K562 (cell line): ENCODE measurements around the gene SHLD1. TPM values are rescaled to one million over a fixed set of nuclear protein-coding genes. Genes with fewer than 3 reads are reported as not detected.
A peak's percentile ranks its signal among the peaks of the same experiment; 100 is the strongest.

ENCODE experiments used
- ATAC-seq: fragments of 200-7000 bp; cut with Tn5 transposase; 3 replicates; pipeline ENCODE4 v1.9.1; 2020; ENCODE audit warnings: moderate library complexity
- BruUV-seq: library from RNA; stranded (reverse); fragments of 400-500 nt; replicated peaks from 2 replicates; lab custom pipeline; 2021; lab: Mats Ljungman, UMichigan
- CTCF ChIA-PET: fragments of 300-600 bp; formaldehyde crosslinking; extraction: SDS; loops from one replicate; lab custom pipeline; 2021; ENCODE audit warnings: low intra/inter-chr PET ratio; lab: Yijun Ruan, JAX
- POLR2A ChIA-PET: fragments of 300-600, 350-650 bp; sonication (Branson Sonifier 250); formaldehyde crosslinking; extraction: SDS; loops from one replicate; lab custom pipeline; 2021; ENCODE audit warnings: antibody characterized with exemption, inconsistent platforms; lab: Yijun Ruan, JAX
- DNase-seq, 4 experiments: peaks; one replicate each; pipeline versions ENCODE4 v3.0.0 to v3.0.0-alpha.2; 2011 to 2018; ENCODE audit warnings: low spot score in 3 of 4, mixed read lengths in 3 of 4; ENCODE audit errors: extremely low read depth in 1 of 4
- FAIRE-seq: peaks from 2 replicates; lab custom pipeline; 2011; peaks lifted over from hg19 to GRCh38; lab: Jason Lieb, UNC
- H2AFZ ChIP-seq: 2 replicates; pipeline ENCODE4 v1.6.0; 2011; ENCODE audit warnings: low read depth, low read length, control low read depth, inconsistent platforms
- H3K27ac ChIP-seq: fragments of 200-600 bp; 3 replicates; pipeline ENCODE4 v1.8.0; 2011; ENCODE audit warnings: low read depth, mild to moderate bottlenecking, control low read depth, inconsistent platforms, low read length, moderate library complexity, mixed read lengths; ENCODE audit errors: extremely low read depth
- H3K27me3 ChIP-seq, 2 experiments: fragments of 300-600 bp in 1 of 2; 2 replicates in 1 of 2; 3 replicates in 1 of 2; pipeline versions ENCODE4 v1.6.0 to v1.8.0; 2011; ENCODE audit warnings: inconsistent platforms in 2 of 2, low read length in 2 of 2, mild to moderate bottlenecking in 1 of 2, mixed read lengths in 1 of 2, moderate library complexity in 1 of 2; ENCODE audit not compliant: control insufficient read depth in 2 of 2, insufficient read depth in 2 of 2
- H3K36me3 ChIP-seq: fragments of 300-600 bp; 3 replicates; pipeline ENCODE4 v1.8.0; 2011; ENCODE audit warnings: mild to moderate bottlenecking, low read length, inconsistent platforms; ENCODE audit not compliant: control insufficient read depth, insufficient read depth
- H3K4me1 ChIP-seq, 2 experiments: fragments of 200-600 bp in 1 of 2; replicated peaks in 1 of 2; 2 replicates in 1 of 2; 3 replicates in 1 of 2; pipeline versions ENCODE4 v1.5.1 to v1.8.0; 2011; ENCODE audit warnings: inconsistent platforms in 2 of 2, low read length in 2 of 2, mild to moderate bottlenecking in 1 of 2, mixed read lengths in 1 of 2, moderate library complexity in 1 of 2; ENCODE audit not compliant: control insufficient read depth in 2 of 2, insufficient read depth in 2 of 2
- H3K4me2 ChIP-seq: 2 replicates; pipeline ENCODE4 v1.6.1; 2011; ENCODE audit warnings: low read length, control low read depth, inconsistent platforms, mixed read lengths; ENCODE audit not compliant: insufficient read depth
- H3K4me3 ChIP-seq: fragments of 200-600 bp; sonication (generic), shearing (Covaris generic); 2 replicates; pipeline ENCODE4 v1.5.1; 2016; ENCODE audit warnings: control low read depth, inconsistent platforms
- H3K79me2 ChIP-seq: fragments of 200-600 bp; 3 replicates; pipeline ENCODE4 v1.8.0; 2011; ENCODE audit warnings: low read length, inconsistent platforms; ENCODE audit not compliant: control insufficient read depth, insufficient read depth
- H3K9ac ChIP-seq, 2 experiments: 2 replicates each; pipeline versions ENCODE4 v1.6.0 to v1.6.1; 2011; ENCODE audit warnings: low read depth in 2 of 2, low read length in 2 of 2, control low read depth in 1 of 2, inconsistent platforms in 1 of 2, mild to moderate bottlenecking in 1 of 2, mixed read lengths in 1 of 2; ENCODE audit not compliant: insufficient read depth in 1 of 2
- H3K9me1 ChIP-seq: one replicate; pipeline ENCODE4 v1.6.0; 2011; ENCODE audit warnings: inconsistent platforms, mild to moderate bottlenecking, low read length, moderate library complexity; ENCODE audit not compliant: control insufficient read depth, insufficient read depth
- H3K9me3 ChIP-seq: replicated peaks from 2 replicates; pipeline ENCODE4 v1.5.1; 2011; ENCODE audit warnings: low read depth, low read length, inconsistent platforms; ENCODE audit not compliant: control insufficient read depth, insufficient read depth
- H4K20me1 ChIP-seq: replicated peaks from 2 replicates; pipeline ENCODE4 v1.6.1; 2011; ENCODE audit warnings: low read length, inconsistent platforms, mixed read lengths; ENCODE audit not compliant: control insufficient read depth, insufficient read depth
- ATF1 ChIP-seq, 2 experiments: fragments of 450-650 bp in 1 of 2; IDR thresholded peaks; 2 replicates each; pipeline ENCODE4 v1.6.1; 2016; ENCODE audit warnings: missing compliant biosample characterization in 1 of 2, missing genetic modification characterization in 1 of 2
- BACH1 ChIP-seq: fragments of 200-800 bp; sonication (Bioruptor generic); IDR thresholded peaks from 2 replicates; pipeline ENCODE4 v1.6.1; 2016; ENCODE audit warnings: missing genetic modification characterization, missing compliant biosample characterization
- C11orf30 ChIP-seq: fragments of 450-650 bp; IDR thresholded peaks from 2 replicates; pipeline ENCODE4 v1.6.1; 2016; ENCODE audit warnings: low read depth, mild to moderate bottlenecking
- DDX20 ChIP-seq: fragments of 450-650 bp; IDR thresholded peaks from 2 replicates; pipeline ENCODE4 v1.6.1; 2016; ENCODE audit warnings: missing genetic modification characterization, low read depth, mild to moderate bottlenecking, missing compliant biosample characterization, moderate library complexity
- EP400 ChIP-seq: fragments of 450-650 bp; IDR thresholded peaks from 2 replicates; pipeline ENCODE4 v1.6.1; 2017; ENCODE audit warnings: antibody characterized with exemption, mild to moderate bottlenecking, moderate library complexity
- GABPA ChIP-seq: fragments of 200-800 bp; sonication (Bioruptor generic); conservative IDR thresholded peaks from 2 replicates; pipeline ENCODE4 v1.6.1; 2016; ENCODE audit warnings: low read depth, missing genetic modification characterization, missing compliant biosample characterization
- JUN ChIP-seq, 2 experiments: sonication (generic) in 1 of 2; formaldehyde crosslinking in 1 of 2; IDR thresholded peaks; 2 replicates each; pipeline versions ENCODE4 v1.6.1 to v1.8.0; 2012 to 2022; ENCODE audit warnings: borderline replicate concordance in 2 of 2, mild to moderate bottlenecking in 2 of 2, improper control_type of control experiment in 1 of 2, low read depth in 1 of 2, low read length in 1 of 2, missing genetic modification reagents in 1 of 2
- MAFK ChIP-seq: IDR thresholded peaks from 2 replicates; pipeline ENCODE4 v1.6.1; 2011; ENCODE audit warnings: low read length, improper control_type of control experiment
- MTF1 ChIP-seq: fragments of 250-450 bp; sonication (Bioruptor Pico); IDR thresholded peaks from 2 replicates; pipeline ENCODE4 v1.9.0; 2021; ENCODE audit warnings: moderate library complexity, mild to moderate bottlenecking, inconsistent platforms, borderline replicate concordance
- PCBP2 ChIP-seq: fragments of 200-400 bp; formaldehyde crosslinking; IDR thresholded peaks from 2 replicates; pipeline ENCODE4 v1.6.1; 2018; ENCODE audit warnings: low read length, low read depth, mild to moderate bottlenecking, moderate library complexity; ENCODE audit not compliant: poor library complexity, severe bottlenecking
- POLR2H ChIP-seq: IDR thresholded peaks from 2 replicates; pipeline ENCODE4 v1.6.1; 2016; ENCODE audit warnings: missing genetic modification characterization, low read depth, mild to moderate bottlenecking, control low read depth, missing compliant biosample characterization, moderate library complexity
- RBM14 ChIP-seq: fragments of 200-400 bp; formaldehyde crosslinking; IDR thresholded peaks from 2 replicates; pipeline ENCODE4 v1.6.1; 2018; ENCODE audit warnings: low read depth, mild to moderate bottlenecking, low read length, moderate library complexity, borderline replicate concordance; ENCODE audit not compliant: insufficient read depth
- SIRT6 ChIP-seq: IDR thresholded peaks from one replicate; pipeline ENCODE4 v1.6.1; 2012; ENCODE audit warnings: low read depth, mild to moderate bottlenecking, control low read depth, inconsistent platforms, low read length, moderate library complexity
- SMARCA4 ChIP-seq: fragments of 450-650 bp; IDR thresholded peaks from 2 replicates; pipeline ENCODE4 v1.6.1; 2016
- ZNF589 ChIP-seq: fragments of 200-800 bp; sonication (Bioruptor generic); IDR thresholded peaks from 2 replicates; pipeline ENCODE4 v1.6.1; 2016; ENCODE audit warnings: low read depth, missing genetic modification characterization, missing compliant biosample characterization
- ZNF644 ChIP-seq: fragments of 200-800 bp; sonication (Bioruptor generic); IDR thresholded peaks from 2 replicates; pipeline ENCODE4 v1.6.1; 2016; ENCODE audit warnings: low read depth, missing genetic modification characterization, missing compliant biosample characterization
- ZNF77 ChIP-seq: fragments of 250-450 bp; sonication (Bioruptor Pico); IDR thresholded peaks from 2 replicates; pipeline ENCODE4 v1.5.0; 2020
- ZSCAN32 ChIP-seq: fragments of 450-650 bp; formaldehyde crosslinking; IDR thresholded peaks from 2 replicates; pipeline ENCODE4 v1.4.0; 2020; ENCODE audit warnings: mild to moderate bottlenecking, moderate library complexity
- WGBS: fragments of 100-300 bp; shearing (Covaris generic); methylation state at CpG from one replicate; pipeline ENCODE4 v1.1.6; 2016; ENCODE audit warnings: low coverage, mixed read lengths; ENCODE audit not compliant: insufficient coverage; ENCODE audit errors: missing lambda C conversion rate; 5-methylcytosine and 5-hydroxymethylcytosine counted together
- in situ Hi-C: fragments of 300-500 bp; cut with MboI; formaldehyde crosslinking; loops from 4 replicates; pipeline ENCODE4 v1.15.0; 2018; ENCODE audit warnings: inconsistent platforms, mixed read lengths
- intact Hi-C: fragments of 100-400 bp; cut with micrococcal nuclease; formaldehyde crosslinking; loops from 2 replicates; pipeline ENCODE4 v1.14.2; 2022
- polyA plus RNA-seq, 8 experiments: library from polyadenylated mRNA; depleted of rRNA in 4 of 8; stranded (reverse) in 5 of 8; unstranded in 3 of 8; fragments of >200 nt; fragmentation: Nextera tagmentation in 2 of 8; fragmentation: Illumina TruSeq in 1 of 8; extraction: Ambion mirVana in 2 of 8; extraction: Trizol in 1 of 8; gene quantifications; 2 replicates each; pipeline versions ENCODE4 v1.2.1 to v1.2.3, GENCODE V29; 2011 to 2014; ENCODE audit warnings: inconsistent platforms in 1 of 8, missing spikeins in 1 of 8
- total RNA-seq, 7 experiments: library from RNA; depleted of rRNA in 6 of 7; stranded (reverse); fragments of >200 nt in 6 of 7; fragmentation: Illumina TruSeq in 2 of 7; extraction: Trizol in 2 of 7; gene quantifications; 2 replicates each; pipeline versions ENCODE4 v1.2.1 to v1.2.3, GENCODE V29; 2011 to 2021; ENCODE audit warnings: low replicate concordance in 1 of 7
- TF ChIP-seq, protein P1 (sequence below), 2 experiments: fragments of 450-650 bp; IDR thresholded peaks; 2 replicates each; pipeline ENCODE4 v1.6.1; 2016
- TF ChIP-seq, protein P2 (sequence below): fragments of 450-650 bp; formaldehyde crosslinking; IDR thresholded peaks from 2 replicates; pipeline ENCODE4 v1.4.0; 2022; ENCODE audit warnings: mild to moderate bottlenecking, moderate library complexity

SHLD1 gene
- total and polyA plus RNA-seq, 9 of the 15 experiments (the other 6 are each of a cell fraction or from before 2014, with no cell fraction given), result 3.7 to 21.6 (median 8.2) TPM

DNA sequence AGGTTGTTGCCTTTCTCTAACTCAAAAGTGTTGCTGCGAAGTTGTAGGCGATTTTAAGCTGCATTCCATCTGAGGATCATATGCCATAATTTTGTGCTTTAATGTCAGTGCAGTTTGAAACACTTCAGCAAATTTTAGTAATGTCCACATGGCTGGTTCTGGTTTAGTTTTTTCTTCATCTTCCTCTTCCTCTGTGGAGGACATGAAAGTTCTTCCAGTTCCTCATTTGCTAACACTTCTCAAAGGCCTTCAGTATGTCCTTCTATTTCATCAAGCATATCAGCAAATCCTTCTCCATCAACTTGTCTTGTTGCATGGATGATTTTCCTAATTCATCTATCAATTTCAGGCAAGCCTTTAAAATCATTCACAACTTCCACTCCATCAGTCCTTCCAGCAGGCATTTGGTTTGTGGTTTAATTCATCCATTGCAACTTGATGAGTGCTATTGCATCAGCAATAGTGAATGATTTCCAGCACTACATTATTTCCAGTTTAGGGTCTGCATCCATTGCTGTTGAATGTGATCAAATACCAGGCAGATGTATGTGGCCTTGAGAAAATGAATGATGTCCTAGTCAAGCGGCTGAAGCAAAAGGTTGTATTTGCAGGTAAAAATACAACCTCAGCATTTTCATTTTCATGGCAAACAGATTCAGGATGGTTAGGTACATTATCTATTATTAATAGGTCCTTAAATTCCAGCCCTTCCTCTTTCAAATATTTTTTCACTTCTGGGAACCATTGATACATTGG is 20.2 kb downstream of the SHLD1 start:
- no peaks in the 10 kb centered on the region for H3K79me2 ChIP-seq
- no peak overlapping the region for H3K9ac ChIP-seq
- no peak overlapping the region for H3K4me2 ChIP-seq
- H3K27ac ChIP-seq, result no peak overlapping the region
- in situ Hi-C loops (no loop called here), intact Hi-C loops (no loop called here)
- CTCF ChIA-PET, result no interaction called here
- no TSS peak for BruUV-seq
- no peak for FAIRE-seq
- DNase-seq, result no peak
- POLR2A ChIA-PET, result interaction anchor here (0.8 to 1.1 kb wide), 2 partner anchors 129 to 213 kb away, joined by 3 read pairs; no protein-coding TSS in a partner anchor
- H3K4me3 ChIP-seq, result no peak overlapping the region
- H4K20me1 ChIP-seq, result no peaks in the 10 kb centered on the region
- H3K4me1 ChIP-seq, result peaks cover 0 to 14% of the 10 kb centered on the region in 2 experiments; a peak in 3 of 5 replicates
- no peaks in the 10 kb centered on the region for H3K9me1 ChIP-seq
- H3K9me3 ChIP-seq, result no peaks in the 10 kb centered on the region
- no peak overlapping the region for H2AFZ ChIP-seq
- H3K36me3 ChIP-seq, result peaks cover 16% of the 10 kb centered on the region; the same call in 1 of the 3 replicates
- WGBS, result 80% methylated on average over 3 of the region's 3 CpGs
- peak; percentile 43; the same call in 2 of the 3 replicates for ATAC-seq
- H3K27me3 ChIP-seq, result no peaks in the 10 kb centered on the region
- TF ChIP-seq, protein P1, sequence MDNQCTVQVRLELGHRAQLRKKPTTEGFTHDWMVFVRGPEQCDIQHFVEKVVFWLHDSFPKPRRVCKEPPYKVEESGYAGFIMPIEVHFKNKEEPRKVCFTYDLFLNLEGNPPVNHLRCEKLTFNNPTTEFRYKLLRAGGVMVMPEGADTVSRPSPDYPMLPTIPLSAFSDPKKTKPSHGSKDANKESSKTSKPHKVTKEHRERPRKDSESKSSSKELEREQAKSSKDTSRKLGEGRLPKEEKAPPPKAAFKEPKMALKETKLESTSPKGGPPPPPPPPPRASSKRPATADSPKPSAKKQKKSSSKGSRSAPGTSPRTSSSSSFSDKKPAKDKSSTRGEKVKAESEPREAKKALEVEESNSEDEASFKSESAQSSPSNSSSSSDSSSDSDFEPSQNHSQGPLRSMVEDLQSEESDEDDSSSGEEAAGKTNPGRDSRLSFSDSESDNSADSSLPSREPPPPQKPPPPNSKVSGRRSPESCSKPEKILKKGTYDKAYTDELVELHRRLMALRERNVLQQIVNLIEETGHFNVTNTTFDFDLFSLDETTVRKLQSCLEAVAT (IDR thresholded peaks at IDR 0.05), result no peak
- peak; percentile 85 for TF ChIP-seq C11orf30
- peak; percentile 29; the same call in 1 of the 2 replicates for TF ChIP-seq SMARCA4
- 0 out of 2 replicates have a peak, but pooled peaks have one; percentile 38 for TF ChIP-seq POLR2H (tag)
- TF ChIP-seq ZNF77 (CRISPR knock-in tag), result no peak
- TF ChIP-seq ATF1 (CRISPR knock-in tag; IDR thresholded peaks at IDR 0.05), result no peak
- no peak for TF ChIP-seq ATF1 (tag; IDR thresholded peaks at IDR 0.05)
- 0 out of 2 replicates have a peak, but pooled peaks have one; percentile 19 for TF ChIP-seq GABPA
- TF ChIP-seq MTF1, result no peak
- TF ChIP-seq DDX20 (tag), result 0 out of 2 replicates have a peak, but pooled peaks have one; percentile 13
- TF ChIP-seq SIRT6, result no peak
- TF ChIP-seq ZSCAN32 (CRISPR knock-in tag), result peak; percentile 94
- TF ChIP-seq BACH1, result no peak
- TF ChIP-seq, protein P2, sequence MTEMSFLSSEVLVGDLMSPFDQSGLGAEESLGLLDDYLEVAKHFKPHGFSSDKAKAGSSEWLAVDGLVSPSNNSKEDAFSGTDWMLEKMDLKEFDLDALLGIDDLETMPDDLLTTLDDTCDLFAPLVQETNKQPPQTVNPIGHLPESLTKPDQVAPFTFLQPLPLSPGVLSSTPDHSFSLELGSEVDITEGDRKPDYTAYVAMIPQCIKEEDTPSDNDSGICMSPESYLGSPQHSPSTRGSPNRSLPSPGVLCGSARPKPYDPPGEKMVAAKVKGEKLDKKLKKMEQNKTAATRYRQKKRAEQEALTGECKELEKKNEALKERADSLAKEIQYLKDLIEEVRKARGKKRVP (CRISPR knock-in tag), result peak; percentile 87
- no peak for TF ChIP-seq RBM14
- no peak for TF ChIP-seq PCBP2
- TF ChIP-seq EP400, result peak; percentile 26; the same call in 1 of the 2 replicates
- peak; percentile 75 for TF ChIP-seq MAFK
- TF ChIP-seq JUN (IDR thresholded peaks at IDR 0.05; ENCODE audit: borderline replicate concordance, low read depth, low read length), result no peak
- no peak for TF ChIP-seq JUN (CRISPR knock-in tag; IDR thresholded peaks at IDR 0.05; ENCODE audit: borderline replicate concordance)
- 0 out of 2 replicates have a peak, but pooled peaks have one; percentile 25 for TF ChIP-seq ZNF589
- TF ChIP-seq ZNF644 (tag), result peak; percentile 77; the same call in 1 of the 2 replicates
